Pancreas (tissue), 10 donors: ENCODE measurements around the gene ALOXE3. TPM values are rescaled to one million over a fixed set of nuclear protein-coding genes. Genes with fewer than 3 reads are reported as not detected.

Experiments
- ATAC-seq, 4 donors: fragments of 200-7000 bp; cut with Tn5 transposase; one replicate each; pipeline versions ENCODE4 v1.8.0 to v1.9.1; 2020; ENCODE audit warnings: mild to moderate bottlenecking in 4 of 4, moderate library complexity in 4 of 4
- DNase-seq, 6 donors: peaks; one replicate each; pipeline ENCODE4 v3.0.0-alpha.2; 2020
- FAIRE-seq: peaks from 2 replicates; lab custom pipeline; 2012; peaks lifted over from hg19 to GRCh38; lab: Jason Lieb, UNC
- H3K27ac ChIP-seq, 4 donors: fragments of 200-600 bp; sonication (generic); 1 replicate in 3 of 4; 2 replicates in 1 of 4; pipeline versions ENCODE4 v1.5.0 to v1.8.0; 2020
- H3K27me3 ChIP-seq, 4 donors: fragments of 200-600 bp; one replicate each; pipeline ENCODE4 v1.8.0; 2021
- H3K36me3 ChIP-seq, 3 donors: fragments of 200-600 bp; sonication (generic) in 1 of 3; one replicate each; pipeline versions ENCODE4 v1.5.0 to v1.8.0; 2020 to 2021
- H3K4me1 ChIP-seq, 3 donors: fragments of 200-600 bp; one replicate each; pipeline ENCODE4 v1.8.0; 2021
- H3K4me3 ChIP-seq, 4 donors: fragments of 200-600 bp; sonication (generic) in 2 of 4; one replicate each; pipeline versions ENCODE4 v1.5.0 to v1.8.0; 2020 to 2021
- H3K9me3 ChIP-seq, 4 donors: fragments of 200-600 bp; one replicate each; pipeline ENCODE4 v1.8.0; 2021
- CTCF ChIP-seq, 4 donors: fragments of 200-600 bp; sonication (generic) in 3 of 4; IDR thresholded peaks; one replicate each; pipeline versions ENCODE4 v1.5.0 to v1.8.0; 2021; ENCODE audit warnings: antibody characterized with exemption in 4 of 4
- WGBS, 2 donors: extraction: QIAGEN DNeasy Blood & Tissue Kit; methylation state at CpG; one replicate each; pipeline ENCODE4 v1.1.7; 2013; 5-methylcytosine and 5-hydroxymethylcytosine counted together
- intact Hi-C, 3 donors: fragments of 100-400 bp; cut with DNase I; formaldehyde crosslinking; loops; one replicate each; pipeline versions ENCODE4 v1.11.1 to v1.14.2; 2022
- polyA plus RNA-seq, 2 donors: library from polyadenylated mRNA; stranded (reverse); fragments of 200-250 nt; gene quantifications; one replicate each; pipeline ENCODE4 v1.2.3, GENCODE V29; 2013
- total RNA-seq, 6 donors: library from RNA; stranded (reverse); fragmentation: NEBNext Ultra II Directional in 4 of 6; extraction: Animal tissue kit (Norgen Biotek cat#: 25700) in 4 of 6; gene quantifications; one replicate each; pipeline versions ENCODE4 v1.2.1 to v1.2.4, GENCODE V29; 2021 to 2023
- donor health status: healthy with polysubstance abuse.
- donor health status: DM: no; HTN: no; CAD: no; lungs with moderate emphysema.
- donor health status: DM: no; HTN: no; CAD: no.
- donor health status: control.
- donor health status: control.
- donor health status: Bipolar disorder and iron deficiency.
- donor health status: DM: yes; HTN: yes; CAD: no.
- donor health status: DM: no; HTN: no; CAD: no.
- donor health status: DM: no; HTN: no; CAD: no.
- donor health status: DM: yes; HTN: yes; CAD: no.

Gene ALOXE3
- total and polyA plus RNA-seq, 8 donors: 0.35 TPM; not detected in 7

GRCh38 chr17:8055851-8056231 is 62.5 kb downstream of the ALOXE3 start:
- Histone ChIP-seq H3K4me1 (peaks cover 0 to 18% (median 0%) of the 10 kb centered on the region in 3 donors), H3K4me3 (no peak overlapping the region), H3K27ac (peak overlapping the region in 1 of 4 donors; percentile 52), H3K9me3 (no peaks in the 10 kb centered on the region), H3K27me3 (peaks cover 0 to 5% (median 0%) of the 10 kb centered on the region in 4 donors), H3K36me3 (no peaks in the 10 kb centered on the region)
- ATAC-seq (no peak), DNase-seq (no peak), FAIRE-seq (no peak)
- TF ChIP-seq CTCF (IDR thresholded peaks at IDR 0.05): no peak
- WGBS, 2 donors: 85 to 90% methylated on average over 3 of the region's 3 CpGs
- intact Hi-C loops: loop anchor here in 1 of 3 donors (10.0 kb wide), 1 partner anchor 51 kb away; the partner anchor contains the start of gene GUCY2D

- intact Hi-C loops: loop anchor here in 1 of 3 donors (10.0 kb wide), 1 partner anchor 49 kb away; the partner anchor contains the start of gene GUCY2D
- FAIRE-seq: no peak
- Histone ChIP-seq H3K4me1 (peaks cover 0 to 13% (median 0%) of the 10 kb centered on the region in 3 donors), H3K4me3 (no peak overlapping the region), H3K36me3 (no peaks in the 10 kb centered on the region), H3K27ac (no peak overlapping the region), H3K27me3 (no peaks in the 10 kb centered on the region), H3K9me3 (no peaks in the 10 kb centered on the region)
- TF ChIP-seq CTCF (IDR thresholded peaks at IDR 0.05): no peak
- no peak for ATAC-seq
- 90 to 96% methylated on average over 7 of the region's 7 CpGs for WGBS, 2 donors
- no peak for DNase-seq
These were observed 64.7 kb downstream of the ALOXE3 start for GRCh38 chr17:8053600-8053999.

- no peak for TF ChIP-seq CTCF (IDR thresholded peaks at IDR 0.05)
- intact Hi-C loops: loop anchor here in 1 of 3 donors (10.0 kb wide), 1 partner anchor 48 kb away; the partner anchor contains the start of gene GUCY2D
- no peak for FAIRE-seq
- 70 to 81% methylated on average over 6 of the region's 6 CpGs for whole genome bisulfite sequencing, 2 donors
- ATAC-seq: no peak
- no peak overlapping the region for H3K27ac ChIP-seq
- peaks cover 0 to 7% (median 0%) of the 10 kb centered on the region in 3 donors for H3K4me1 ChIP-seq
- H3K27me3 ChIP-seq: no peaks in the 10 kb centered on the region
- no peak for DNase-seq
- no peak overlapping the region for H3K4me3 ChIP-seq
- H3K36me3 ChIP-seq: no peaks in the 10 kb centered on the region
- no peaks in the 10 kb centered on the region for H3K9me3 ChIP-seq
These were observed 65.8 kb downstream of the ALOXE3 start for GRCh38 chr17:8052256-8053252.

GRCh38 chr17:8051831-8052230 is 66.5 kb downstream of the ALOXE3 start:
- no peaks in the 10 kb centered on the region for H3K27me3 ChIP-seq
- no peak for ATAC-seq
- H3K9me3 ChIP-seq: no peaks in the 10 kb centered on the region
- no peak overlapping the region for H3K4me3 ChIP-seq
- no peak for DNase-seq
- TF ChIP-seq CTCF (IDR thresholded peaks at IDR 0.05): no peak
- WGBS, 2 donors: 72 to 83% methylated on average over 7 of the region's 7 CpGs
- H3K27ac ChIP-seq: no peak overlapping the region
- H3K4me1 ChIP-seq: peaks cover 0 to 3% (median 0%) of the 10 kb centered on the region in 3 donors
- no peak for FAIRE-seq
- intact Hi-C loops: loop anchor here in 1 of 3 donors (10.0 kb wide), 1 partner anchor 47 kb away; the partner anchor contains the start of gene GUCY2D
- H3K36me3 ChIP-seq: no peaks in the 10 kb centered on the region
